T-helper 9 cell (primary cell): Measurements from ENCODE around the gene CKS1B.
"Not testable (repeated sequence)": the region's sequence is repeated elsewhere in the genome, so short reads cannot be mapped to it uniquely, and the experiment has no call there.

Source experiments
- DNase-seq: peaks from one replicate; pipeline ENCODE4 v3.0.0-alpha.2; 2020

Gene CKS1B

DNA sequence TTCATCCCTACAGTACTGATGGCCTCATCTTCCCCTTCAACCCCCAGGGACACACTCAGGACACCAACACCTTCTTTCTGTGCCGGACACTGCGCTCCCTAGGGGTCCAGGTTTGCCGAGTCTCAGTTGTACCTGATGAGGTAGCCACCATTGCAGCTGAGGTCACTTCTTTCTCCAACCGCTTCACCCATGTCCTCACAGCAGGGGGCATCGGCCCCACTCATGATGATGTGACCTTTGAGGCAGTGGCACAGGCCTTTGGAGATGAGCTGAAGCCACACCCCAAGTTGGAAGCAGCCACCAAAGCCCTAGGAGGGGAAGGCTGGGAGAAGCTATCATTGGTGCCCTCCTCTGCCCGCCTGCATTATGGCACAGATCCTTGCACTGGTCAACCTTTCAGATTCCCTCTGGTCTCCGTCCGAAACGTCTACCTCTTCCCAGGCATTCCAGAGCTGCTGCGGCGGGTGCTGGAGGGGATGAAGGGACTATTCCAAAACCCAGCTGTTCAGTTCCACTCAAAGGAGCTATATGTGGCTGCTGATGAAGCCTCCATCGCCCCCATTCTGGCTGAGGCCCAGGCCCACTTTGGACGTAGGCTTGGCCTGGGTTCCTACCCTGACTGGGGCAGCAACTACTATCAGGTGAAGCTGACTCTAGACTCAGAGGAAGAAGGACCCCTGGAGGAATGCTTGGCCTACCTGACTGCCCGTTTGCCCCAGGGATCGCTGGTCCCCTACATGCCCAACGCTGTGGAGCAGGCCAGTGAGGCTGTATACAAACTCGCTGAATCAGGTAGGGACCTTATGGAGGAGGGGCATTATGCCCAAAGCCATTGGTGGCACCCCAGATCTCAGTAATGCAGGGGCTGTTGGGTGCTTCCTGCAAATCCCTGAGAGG is 13.8 kb downstream of the CKS1B start:
- no peak for DNase-seq

GRCh38 chr1:154989195-154989860 is 14.8 kb downstream of the CKS1B start:
- DNase-seq: no peak

DNA sequence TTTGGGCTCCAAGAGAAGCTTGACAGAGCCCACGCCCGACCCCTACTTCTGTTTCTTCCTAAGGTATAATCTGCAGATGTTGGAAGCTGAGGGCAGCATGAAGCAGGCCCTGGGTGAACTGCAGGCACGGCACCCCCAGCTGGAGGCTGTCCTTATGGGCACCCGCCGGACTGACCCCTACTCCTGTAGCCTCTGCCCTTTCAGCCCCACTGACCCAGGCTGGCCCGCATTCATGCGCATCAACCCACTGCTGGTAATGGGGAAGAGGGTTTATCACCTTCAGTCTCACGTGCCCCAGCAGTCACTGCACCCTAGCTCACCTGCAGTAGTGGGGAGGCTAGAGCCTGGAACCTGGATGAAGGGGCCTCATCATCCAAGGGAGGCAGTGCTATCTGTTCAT is 15.8 kb downstream of the CKS1B start:
- no peak for DNase-seq

- no peak for DNase-seq
Observed at GRCh38 chr1:154992721-154993571, 18.5 kb downstream of the CKS1B start.

- DNase-seq: no peak
Observed at GRCh38 chr1:154993572-154994268, 19.2 kb downstream of the CKS1B start, which contains the start of gene LENEP. Gene LENEP, plus strand, starts transcription at chr1:154993586. Its CDS starts 22 bp downstream, at chr1:154993608.

GRCh38 chr1:154994269-154994587 is 19.7 kb downstream of the CKS1B start:
- no peak for DNase-seq

DNA sequence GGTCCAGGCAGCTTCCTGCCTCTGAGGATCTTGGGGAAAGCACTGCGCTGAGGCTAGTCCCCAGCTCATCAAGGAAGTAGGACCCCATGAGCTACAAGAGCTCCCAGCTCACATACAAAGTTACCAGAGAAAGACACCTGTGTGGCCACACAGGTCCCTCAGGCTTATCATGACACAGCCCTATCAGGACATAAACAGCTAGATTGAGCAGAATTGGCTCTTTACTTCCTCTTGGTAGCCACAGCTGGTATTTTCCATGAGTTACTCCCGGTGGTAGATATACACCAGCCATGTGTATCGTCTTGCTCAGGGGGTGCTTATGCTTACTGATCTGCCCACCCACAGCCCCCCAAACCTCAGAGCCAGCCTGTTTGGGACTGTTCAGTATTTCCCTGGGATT is 20.1 kb downstream of the CKS1B start:
- no peak for DNase-seq

DNA sequence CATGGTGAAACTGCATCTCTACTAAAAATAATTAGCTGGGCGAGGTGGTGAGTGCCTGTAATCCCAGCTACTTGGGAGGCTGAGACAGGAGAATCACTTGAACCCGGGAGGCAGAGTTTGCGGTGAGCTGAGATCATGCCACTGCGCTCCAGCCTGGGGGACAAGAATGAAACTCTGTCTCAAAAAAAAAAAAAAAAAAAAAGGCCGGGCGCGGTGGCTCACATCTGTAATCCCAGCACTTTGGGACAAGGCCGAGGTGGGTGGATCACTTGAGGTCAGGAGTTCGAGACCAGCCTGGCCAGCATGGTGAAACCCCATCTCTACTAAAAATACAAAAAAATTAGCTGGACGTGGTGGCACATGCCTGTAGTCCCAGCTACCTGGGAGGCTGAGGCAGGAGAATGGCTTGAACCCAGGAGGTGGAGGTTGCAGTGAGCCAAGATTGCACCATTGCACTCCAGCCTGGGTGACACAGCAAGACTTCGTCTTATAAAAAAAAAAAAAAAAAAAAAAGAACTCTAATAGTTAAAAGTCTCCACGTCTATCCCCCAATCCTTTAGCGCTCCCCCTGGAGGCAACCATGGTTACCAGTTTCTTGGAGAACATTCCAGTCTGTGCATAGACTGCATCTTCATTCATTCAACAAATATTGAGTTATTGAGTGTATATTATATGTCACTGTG is 21.0 kb downstream of the CKS1B start:
- not testable (repeated sequence) for DNase-seq

DNA sequence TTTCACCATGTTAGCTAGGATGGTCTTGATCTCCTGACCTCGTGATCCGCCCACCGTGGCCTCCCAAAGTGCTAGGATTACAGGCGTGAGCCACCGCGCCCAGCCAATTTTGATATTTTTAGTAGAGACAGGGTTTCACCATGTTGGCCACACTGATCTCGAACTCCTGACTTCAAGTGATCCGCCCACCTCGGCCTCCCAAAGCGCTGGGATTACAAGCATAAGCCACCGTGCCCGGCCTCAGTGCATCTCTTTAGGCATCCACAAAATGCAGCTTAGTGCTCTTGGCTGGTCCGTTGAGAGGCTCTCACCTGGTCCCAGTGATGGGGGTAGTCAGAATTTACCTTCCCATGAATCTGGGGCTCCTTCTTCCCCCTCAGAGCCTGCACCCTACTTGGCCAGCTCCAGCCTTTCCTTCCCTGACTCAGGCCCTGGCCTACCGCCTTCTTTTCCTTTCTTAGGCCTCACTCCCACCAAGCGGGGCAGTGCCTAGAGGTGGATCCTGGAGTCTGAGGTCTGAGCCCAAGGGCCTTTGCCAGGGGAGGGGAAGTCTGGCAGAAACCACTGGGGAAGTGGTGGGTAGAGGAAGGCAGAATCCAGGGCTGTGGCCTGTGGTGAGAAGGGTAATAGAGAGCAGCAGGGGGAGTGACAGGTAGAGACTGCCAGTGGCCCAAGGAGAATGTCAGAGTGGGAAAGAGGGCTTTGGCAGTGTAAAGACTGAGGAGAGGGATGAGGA is 22.7 kb downstream of the CKS1B start:
- no peak for DNase-seq

DNA sequence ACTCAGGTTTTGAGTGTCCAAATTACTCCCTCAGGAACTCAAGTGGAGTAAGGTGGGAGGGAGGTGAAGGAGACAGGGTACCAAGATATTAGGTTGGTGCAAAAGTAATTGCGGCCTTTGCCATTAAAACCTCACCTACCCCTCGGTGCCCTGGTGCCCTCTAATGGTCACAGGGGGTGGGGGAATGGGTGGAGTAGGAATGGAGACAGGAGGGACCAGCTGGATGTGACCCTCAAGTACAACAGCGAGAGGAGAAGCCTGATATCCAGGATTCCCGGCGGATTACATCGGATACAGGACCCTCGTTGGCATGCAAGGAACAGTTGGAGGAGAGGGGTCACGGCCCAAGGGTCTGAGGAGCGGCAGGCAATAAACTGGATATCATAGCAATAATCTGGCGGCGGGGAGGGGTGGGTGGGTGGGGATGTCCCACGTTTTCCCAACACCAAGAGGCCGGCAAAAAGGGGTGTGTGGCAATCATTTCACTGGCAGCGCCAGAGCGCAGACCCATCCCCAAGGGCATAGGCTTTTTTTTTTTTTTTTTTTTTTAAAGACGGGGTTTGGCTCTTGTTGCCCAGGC is 23.8 kb downstream of the CKS1B start:
- no peak for DNase-seq

- DNase-seq: peak; percentile 47
Observed at GRCh38 chr1:154998818-154999570, 24.5 kb downstream of the CKS1B start.

DNA sequence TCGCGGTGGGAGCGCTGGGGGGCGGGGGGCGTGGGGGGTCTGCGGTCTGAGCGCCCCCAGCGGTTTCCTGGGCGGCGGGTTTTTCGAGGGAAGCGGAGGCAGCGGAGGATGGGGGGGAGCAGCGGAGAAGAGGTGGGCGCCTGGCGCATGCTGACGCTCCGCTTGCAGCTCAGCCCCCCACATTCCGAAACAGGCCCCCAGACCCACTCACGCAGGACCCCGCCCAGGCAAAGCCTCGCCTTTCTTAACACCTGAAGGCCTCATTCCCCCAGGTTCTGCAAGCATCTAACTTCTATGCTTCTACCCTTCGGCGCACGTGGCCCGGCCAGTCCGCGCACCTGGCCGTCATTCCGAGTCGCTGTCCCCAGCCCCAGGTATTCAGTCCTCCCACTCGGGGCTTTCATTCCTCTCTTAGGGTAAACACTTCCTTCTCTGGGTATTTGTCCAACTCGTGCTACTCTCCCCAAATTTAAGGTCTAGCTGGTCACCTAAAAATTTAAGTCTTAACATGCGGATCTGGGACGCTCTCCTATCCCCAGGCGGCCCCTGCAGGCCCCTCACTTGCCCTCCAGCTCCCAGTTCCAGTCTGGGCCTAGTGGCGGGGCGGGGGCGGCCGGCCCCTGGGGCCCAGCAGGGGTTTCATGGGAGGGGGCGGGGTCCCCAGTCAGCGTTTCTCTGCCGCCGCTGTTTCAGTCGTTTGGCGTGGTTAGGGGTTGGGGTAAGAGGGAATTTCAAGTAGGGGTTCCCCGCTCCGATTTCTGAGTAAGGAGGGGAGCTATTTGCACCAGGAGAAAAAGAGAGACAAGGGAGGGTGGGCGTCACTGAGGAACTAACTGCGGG is 25.3 kb downstream of the CKS1B start:
- DNase-seq: peak; percentile 43

GRCh38 chr1:155000411-155000725 is 25.9 kb downstream of the CKS1B start:
- DNase-seq: no peak

DNA sequence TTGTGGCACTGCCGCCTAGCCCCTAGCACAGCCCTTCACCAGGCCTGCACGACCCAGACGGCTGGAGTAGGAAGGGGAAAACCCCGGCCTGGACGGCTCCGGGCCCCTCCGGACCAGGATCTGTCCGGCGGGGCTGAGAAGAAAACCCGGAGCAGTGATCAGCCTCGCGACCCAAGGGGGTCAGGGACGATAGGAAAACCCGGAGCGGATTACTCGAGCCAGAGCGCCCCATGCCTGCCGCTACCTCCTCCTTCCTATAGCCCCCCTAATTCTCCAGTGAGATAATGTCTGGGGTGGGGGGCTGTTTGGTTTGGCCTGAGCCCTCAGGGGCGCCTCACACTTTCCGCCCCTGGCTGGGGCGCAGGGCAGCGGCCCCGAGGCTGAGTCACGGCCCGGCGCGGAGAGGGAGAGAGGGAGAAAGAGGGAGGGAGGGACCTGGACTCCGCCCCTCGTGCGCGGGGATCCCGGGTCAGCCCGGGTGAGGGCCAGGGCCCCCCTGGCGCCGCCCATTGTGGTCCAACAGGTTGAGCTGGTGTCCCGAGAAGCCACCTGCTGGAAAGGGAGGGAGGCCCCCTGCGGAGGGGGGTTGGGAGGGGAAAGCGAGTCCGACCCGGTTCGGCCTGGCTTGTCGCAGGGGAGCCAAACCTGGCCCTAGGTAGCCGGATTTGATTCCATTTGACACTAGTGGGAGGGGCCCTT is 26.4 kb downstream of the CKS1B start:
- peak; percentile 80 for DNase-seq

GRCh38 chr1:155001425-155001674 is 26.9 kb downstream of the CKS1B start:
- DNase-seq: no peak

DNA sequence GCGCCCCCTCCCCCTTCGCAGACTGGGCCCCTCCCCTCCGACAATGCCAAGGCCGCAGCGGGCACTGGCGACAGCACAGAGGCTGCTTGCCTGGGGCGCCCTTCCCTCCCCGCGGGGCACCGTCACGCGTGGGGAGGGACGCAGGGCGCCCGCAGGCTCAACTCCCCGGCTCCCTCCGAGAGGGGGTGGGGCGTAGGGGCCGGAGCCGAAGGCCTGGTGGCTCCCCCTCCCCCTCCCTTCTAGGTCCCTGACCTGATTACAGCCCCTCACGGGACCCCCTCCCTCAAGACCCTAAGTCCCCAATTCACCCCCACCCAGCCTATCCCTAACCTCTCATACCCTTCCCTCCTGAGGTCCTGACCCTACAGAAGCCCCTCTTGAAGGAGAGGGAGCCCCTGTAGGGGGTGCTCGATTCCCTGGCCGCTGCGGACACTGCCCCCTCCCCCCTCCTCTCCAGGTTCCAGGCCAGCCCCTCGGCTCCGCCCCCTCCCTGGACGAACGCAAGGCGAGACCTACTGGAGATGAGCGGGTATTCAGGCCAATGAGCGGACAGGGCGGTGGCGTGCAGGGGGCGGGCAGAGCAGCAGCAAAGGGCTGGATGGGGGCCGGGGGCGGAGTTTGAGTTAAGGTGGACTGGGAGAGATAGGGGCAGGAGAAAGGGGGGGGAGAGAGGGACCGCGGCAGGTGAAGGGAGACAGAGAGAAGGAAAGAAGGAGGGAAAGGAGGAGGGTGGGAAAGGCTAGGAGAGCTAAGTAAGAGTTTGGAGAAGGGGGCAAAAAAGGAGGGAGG is 27.4 kb downstream of the CKS1B start:
- DNase-seq: peak; percentile 97

- DNase-seq: no peak
Observed at GRCh38 chr1:155002464-155003226, 28.2 kb downstream of the CKS1B start, which contains the start of gene ZBTB7B. Gene ZBTB7B, plus strand, starts transcription at chr1:155002802. Its CDS starts 11,859 bp downstream, at chr1:155014661.
